NCI-H2171 treated with DMSO at 0.1 percent for 48 hours (cell line): ENCODE measurements around the gene DVL3.
"Not testable (repeated sequence)": the region's sequence is repeated elsewhere in the genome, so short reads cannot be mapped to it uniquely, and the experiment has no call there.

Source experiments
- DNase-seq: peaks from one replicate; lab custom pipeline; 2025; lab: John Stamatoyannopoulos, UW

The DVL3 gene

DNA sequence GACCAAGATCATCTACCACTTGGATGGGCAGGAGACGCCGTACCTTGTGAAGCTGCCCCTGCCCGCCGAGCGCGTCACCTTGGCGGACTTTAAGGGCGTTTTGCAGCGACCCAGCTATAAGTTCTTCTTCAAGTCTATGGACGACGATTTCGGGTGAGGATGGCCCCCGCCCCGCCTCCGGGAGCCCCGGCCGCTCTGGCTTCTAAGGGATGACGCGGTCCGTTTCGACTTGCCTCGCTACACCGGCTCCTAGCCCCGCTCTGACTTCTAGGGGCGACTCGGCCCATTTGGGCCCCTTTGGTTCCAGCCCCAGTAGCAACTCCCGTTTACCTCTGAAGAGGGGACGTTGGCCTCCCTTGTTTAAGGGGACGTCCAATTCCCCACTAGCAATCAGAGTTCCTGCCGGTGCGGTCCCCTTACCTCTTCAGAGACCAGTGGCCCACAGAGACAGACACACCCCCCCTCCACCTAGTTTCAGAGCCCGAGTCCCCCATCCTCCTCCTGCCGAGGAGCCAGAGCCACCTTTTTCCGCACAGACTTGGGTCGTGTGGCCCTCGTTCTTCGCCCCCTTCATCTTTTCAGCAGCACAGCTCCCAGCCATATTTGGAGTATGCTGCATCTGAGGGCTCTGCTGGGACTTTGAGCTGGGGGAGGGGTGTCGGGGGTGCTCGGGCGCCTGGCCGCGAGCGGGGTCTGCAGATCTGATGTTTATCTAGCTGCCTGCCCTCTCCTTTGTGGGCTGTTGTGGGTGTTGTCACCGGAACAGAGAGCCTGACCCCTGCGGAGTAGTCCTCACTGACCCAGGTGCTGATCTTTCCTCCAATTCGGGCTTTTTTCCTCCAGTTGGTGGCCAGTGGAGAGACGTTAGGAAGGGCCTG, 706 bp downstream of the DVL3 start:
- peak; percentile 52 for DNase-seq

GRCh38 chr3:184156522-184156955, 1.4 kb downstream of the DVL3 start:
- DNase-seq, result peak; percentile 75

GRCh38 chr3:184157206-184157605, 2.0 kb downstream of the DVL3 start:
- no peak for DNase-seq

DNA sequence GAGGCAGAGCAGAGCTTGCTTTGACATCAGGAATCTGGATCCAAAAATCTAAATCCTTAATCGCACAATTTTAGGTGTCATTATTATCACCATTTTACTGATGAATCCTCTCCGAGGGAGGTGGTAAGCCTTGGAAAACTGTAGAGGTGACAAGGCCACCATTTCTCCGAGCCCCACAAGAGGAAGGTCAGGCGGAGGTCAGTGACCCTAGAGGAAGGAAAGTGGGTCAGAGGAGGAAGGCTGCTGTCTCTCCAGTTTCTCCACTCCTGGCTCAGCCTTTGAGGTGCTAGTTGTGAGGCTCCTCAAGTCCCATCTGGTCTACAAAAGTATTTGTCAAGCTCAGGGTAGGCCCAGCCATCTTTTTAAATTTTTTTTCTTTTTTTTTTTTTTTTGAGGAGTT, 3.2 kb downstream of the DVL3 start:
- DNase-seq, result no peak

GRCh38 chr3:184160456-184160855, 5.3 kb downstream of the DVL3 start:
- no peak for DNase-seq

GRCh38 chr3:184162571-184163070, 7.4 kb downstream of the DVL3 start:
- not testable (repeated sequence) for DNase-seq

DNA sequence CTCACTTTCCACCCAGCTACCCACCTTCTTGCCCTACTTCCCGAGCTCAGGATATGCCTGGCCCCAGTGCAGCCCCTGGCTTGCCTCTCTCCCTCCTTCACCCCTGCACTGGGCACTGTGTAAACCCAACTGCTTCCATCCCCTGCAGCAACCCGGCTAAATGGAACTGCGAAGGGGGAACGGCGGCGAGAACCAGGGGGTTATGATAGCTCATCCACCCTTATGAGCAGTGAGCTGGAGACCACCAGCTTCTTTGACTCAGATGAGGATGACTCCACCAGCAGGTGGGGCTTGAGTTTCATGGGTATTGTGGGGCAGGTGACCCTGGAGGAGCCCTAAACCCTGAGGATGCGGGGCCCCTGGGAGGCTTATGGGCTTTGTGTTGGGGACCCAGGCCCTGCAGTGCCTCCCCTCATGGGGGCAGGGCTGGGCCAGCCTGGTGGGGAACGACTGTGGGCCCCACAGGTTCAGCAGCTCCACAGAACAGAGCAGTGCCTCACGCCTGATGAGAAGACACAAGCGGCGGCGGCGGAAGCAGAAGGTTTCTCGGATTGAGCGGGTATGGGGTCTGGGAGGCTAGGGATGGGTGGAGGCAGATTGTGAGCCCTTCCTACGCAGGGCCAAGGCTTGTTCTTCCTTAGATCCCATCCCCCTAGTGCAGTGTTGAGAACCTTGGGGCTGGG, 9.6 kb downstream of the DVL3 start:
- no peak for DNase-seq

DNA sequence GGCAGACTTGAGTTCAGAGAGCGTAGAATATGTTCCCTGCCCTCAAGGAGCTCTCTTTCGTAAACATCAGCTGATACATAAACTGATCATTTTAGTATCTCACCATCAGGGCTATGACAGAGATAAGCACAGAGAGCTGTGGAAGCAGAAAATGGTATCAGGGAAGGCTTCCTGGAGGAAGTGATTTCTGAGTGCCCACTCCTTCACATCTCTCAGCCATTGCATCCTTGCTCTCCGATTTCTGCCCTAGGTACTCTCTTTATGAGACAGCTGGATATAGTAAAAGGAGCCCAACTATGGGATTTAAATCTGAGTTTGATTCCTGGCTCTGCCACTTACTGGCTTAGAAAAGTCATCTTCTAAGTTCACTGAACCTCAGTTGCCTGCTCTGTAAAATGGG, 10.4 kb downstream of the DVL3 start:
- DNase-seq, result no peak

GRCh38 chr3:184166671-184167070, 11.5 kb downstream of the DVL3 start:
- no peak for DNase-seq

GRCh38 chr3:184167786-184168185, 12.6 kb downstream of the DVL3 start:
- no peak for DNase-seq

DNA sequence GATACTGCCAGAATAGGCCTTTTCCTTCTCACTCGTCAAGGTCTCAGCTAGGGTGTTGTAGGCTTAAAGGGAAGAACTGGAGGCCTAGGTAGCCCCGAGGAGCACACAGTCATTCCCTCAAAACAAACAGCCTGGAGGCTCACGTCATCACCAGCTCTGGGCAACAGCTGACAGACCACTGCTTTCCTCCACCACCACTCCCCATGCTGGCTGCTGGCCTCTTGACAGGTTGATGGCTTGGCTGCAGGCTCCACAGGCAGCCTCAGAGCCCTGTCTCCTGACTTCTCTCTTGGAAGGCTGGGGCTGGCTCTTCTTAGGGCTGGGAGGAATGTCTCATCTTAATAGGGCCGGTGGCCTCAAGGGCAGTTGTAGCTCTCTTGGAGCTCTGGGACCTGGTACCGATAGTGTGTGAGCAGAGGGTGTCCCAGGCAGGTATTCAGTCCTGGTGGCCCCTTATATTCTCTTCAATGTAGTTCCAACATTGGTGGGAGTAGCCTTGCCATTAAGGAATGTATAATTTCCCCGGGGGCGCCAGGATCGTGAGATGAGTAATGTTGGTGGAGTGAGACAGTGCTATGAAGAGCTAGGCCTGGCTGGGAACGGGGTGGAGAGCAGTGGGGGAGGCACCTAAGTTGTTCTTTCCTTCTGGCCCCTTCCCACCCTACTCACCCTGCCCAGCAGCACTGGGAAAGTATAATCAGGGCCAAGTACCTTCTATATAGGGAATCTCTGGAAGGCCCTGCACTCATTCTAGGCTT, 13.4 kb downstream of the DVL3 start:
- DNase-seq, result no peak

DNA sequence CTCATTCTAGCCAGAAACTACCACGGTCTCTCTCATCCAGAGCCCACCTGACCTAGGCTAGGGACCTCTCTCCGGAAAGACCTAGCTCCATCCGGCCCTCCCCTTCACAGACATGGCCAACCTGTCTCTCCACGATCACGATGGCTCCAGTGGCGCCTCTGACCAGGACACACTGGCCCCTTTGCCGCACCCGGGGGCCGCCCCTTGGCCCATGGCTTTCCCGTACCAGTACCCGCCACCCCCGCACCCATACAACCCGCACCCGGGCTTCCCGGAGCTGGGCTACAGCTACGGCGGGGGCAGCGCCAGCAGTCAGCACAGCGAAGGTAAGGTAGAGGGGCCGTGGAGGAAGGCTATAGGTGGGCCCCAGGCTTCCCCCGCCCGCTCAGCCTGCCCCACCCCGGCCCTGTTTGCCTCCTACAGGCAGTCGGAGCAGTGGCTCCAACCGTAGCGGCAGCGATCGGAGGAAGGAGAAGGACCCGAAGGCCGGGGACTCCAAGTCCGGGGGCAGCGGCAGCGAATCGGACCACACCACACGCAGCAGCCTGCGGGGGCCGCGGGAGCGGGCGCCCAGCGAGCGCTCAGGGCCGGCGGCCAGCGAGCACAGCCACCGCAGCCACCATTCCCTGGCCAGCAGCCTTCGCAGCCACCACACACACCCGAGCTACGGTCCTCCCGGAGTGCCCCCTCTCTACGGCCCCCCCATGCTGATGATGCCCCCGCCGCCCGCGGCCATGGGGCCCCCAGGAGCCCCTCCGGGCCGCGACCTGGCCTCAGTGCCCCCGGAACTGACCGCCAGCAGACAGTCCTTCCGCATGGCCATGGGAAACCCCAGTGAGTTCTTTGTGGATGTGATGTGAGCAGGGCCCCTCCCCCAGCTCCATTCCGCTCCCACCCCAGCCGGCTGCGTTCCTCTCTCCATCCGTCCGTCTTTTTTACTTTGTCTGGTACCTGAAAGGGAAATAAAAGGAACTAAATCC, 15.0 kb downstream of the DVL3 start:
- DNase-seq, result no peak

- DNase-seq, result no peak
Observed at GRCh38 chr3:184171562-184171961, 16.4 kb downstream of the DVL3 start.

- no peak for DNase-seq
Observed at GRCh38 chr3:184172681-184173373, 17.6 kb downstream of the DVL3 start.

GRCh38 chr3:184173374-184173722, 18.2 kb downstream of the DVL3 start:
- no peak for DNase-seq

GRCh38 chr3:184174284-184174645, 19.1 kb downstream of the DVL3 start:
- DNase-seq, result no peak

DNA sequence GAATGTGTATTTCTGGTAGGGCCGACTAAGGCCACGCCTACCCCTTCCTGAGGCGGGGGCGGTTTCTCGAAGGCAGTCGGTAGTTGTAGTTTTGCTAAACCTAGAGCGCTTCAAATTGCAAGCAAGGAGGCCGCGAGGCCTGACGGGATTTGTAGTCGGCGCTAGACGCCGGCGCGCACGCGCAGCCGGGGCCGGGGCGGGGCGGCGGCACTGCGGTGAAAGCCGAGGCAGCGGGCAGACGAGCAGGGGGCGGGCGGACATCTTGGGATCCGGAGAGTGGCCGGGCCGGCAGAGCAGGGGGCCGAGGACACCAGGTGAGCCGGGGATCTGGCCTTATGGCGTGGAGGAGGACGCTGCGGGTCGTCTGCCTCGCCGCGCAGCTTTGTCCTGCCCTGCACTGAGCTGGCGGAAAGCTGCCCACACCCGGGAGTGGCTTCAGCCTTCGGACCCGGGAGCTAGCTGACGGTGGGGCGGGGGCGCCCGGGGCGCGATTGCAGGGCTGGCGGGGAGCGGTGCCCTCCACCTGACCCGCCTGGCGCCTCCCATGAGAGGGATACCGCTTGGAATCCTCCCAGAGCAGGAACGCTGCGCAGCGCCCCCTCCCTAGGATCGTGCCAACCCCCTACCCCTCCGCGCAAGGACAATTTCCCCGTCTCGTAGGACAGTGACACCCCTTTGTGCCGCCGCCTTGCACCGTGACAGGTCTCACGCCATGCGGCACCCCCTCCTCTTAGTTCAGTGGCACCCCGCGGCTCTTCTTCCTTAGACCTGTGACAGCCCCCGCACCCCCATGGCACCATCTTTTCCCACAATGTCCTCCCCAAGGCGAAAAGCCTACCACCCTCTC, 19.7 kb downstream of the DVL3 start, which contains the start of gene AP2M1:
Gene AP2M1 (plus strand): TSS at position 210 of the 847 bp plus-strand sequence. CDS start 2,139 bp downstream, outside the sequence.
- peak; percentile 99 for DNase-seq

DNA sequence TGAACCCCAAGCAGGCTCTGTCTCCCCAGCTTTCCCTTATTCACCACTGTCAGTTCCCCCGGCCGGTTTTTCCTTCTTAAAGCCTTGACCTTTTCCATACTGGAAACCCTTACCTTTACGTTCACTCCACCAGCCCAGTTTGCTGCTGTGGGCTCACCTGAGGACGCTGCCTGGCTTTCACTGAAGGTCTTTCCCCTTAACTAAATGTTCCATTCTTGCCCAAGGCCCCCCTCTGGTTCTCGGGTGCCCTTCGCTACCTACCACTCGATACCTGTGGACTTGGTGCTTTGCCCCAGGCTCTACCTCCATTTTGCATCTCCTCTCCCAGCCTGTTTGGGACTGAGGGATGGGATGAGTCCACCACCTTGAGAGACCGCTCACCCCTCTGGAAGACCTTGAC, 20.3 kb downstream of the DVL3 start:
- no peak for DNase-seq

DNA sequence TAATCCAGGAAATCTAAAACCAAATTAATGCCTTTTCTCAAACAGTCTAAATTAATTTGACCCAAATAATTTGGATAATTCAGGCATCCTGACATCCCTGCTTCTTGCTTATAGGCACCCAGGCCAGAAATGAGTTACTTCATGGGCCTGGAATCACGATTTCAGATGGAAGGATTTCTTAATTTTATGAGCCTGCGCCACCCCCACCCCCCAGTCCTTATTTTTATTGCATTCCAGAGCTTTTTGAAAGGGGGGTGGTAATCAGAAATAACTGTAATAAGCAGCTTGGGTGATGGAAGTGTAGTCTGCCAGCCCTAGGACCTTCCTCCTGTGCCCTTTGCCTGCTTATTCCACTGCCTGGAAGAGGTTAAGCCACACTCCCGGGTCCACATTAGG, 20.8 kb downstream of the DVL3 start:
- no peak for DNase-seq
